OCI-LY1 (cell line): ENCODE data around the gene HIGD2A.
A peak's percentile ranks its signal among the peaks of the same experiment; 100 is the strongest.

Experiments used
- H2AFZ ChIP-seq: fragments of 200-600 bp; sonication (generic), shearing (Covaris generic); 2 replicates; pipeline ENCODE4 v1.6.0; 2014; ENCODE audit warnings: antibody characterized with exemption, mild to moderate bottlenecking, low read length
- H3F3A ChIP-seq: fragments of 200-600 bp; sonication (generic), shearing (Covaris generic); 2 replicates; pipeline ENCODE4 v1.6.0; 2014; ENCODE audit warnings: mild to moderate bottlenecking, antibody characterized with exemption, low read length, moderate library complexity; ENCODE audit not compliant: insufficient read depth
- H3K27ac ChIP-seq: fragments of 200-600 bp; sonication (generic); 2 replicates; pipeline ENCODE4 v1.5.1; 2014; ENCODE audit warnings: low read length, mixed run types, mild to moderate bottlenecking, low read depth; ENCODE audit not compliant: poor library complexity, severe bottlenecking
- H3K27me3 ChIP-seq: fragments of 200-600 bp; sonication (generic); 2 replicates; pipeline ENCODE4 v1.6.0; 2014; ENCODE audit warnings: antibody characterized with exemption, mild to moderate bottlenecking, low read length, moderate library complexity; ENCODE audit not compliant: insufficient read depth
- H3K36me3 ChIP-seq: fragments of 200-600 bp; sonication (generic); 2 replicates; pipeline ENCODE4 v1.6.1; 2014; ENCODE audit warnings: mild to moderate bottlenecking, antibody characterized with exemption, low read length, moderate library complexity, mixed read lengths; ENCODE audit not compliant: insufficient read depth
- H3K4me1 ChIP-seq: fragments of 200-600 bp; sonication (generic); 2 replicates; pipeline ENCODE4 v1.5.1; 2014; ENCODE audit warnings: mild to moderate bottlenecking, low read length, moderate library complexity; ENCODE audit not compliant: insufficient read depth, severe bottlenecking
- H3K4me2 ChIP-seq: fragments of 200-600 bp; sonication (generic), shearing (Covaris generic); 2 replicates; pipeline ENCODE4 v1.6.1; 2014; ENCODE audit warnings: low read length
- H3K4me3 ChIP-seq: fragments of 200-600 bp; sonication (generic); 2 replicates; pipeline ENCODE4 v1.5.1; 2014; ENCODE audit warnings: low read length, low read depth, mild to moderate bottlenecking, mixed read lengths; ENCODE audit not compliant: poor library complexity, severe bottlenecking
- H3K79me2 ChIP-seq: fragments of 200-600 bp; shearing (Covaris generic); 2 replicates; pipeline ENCODE4 v1.6.1; 2016; ENCODE audit warnings: mixed run types, low read length, mixed read lengths; ENCODE audit not compliant: insufficient read depth
- H3K9ac ChIP-seq: fragments of 200-600 bp; sonication (generic), shearing (Covaris generic); 2 replicates; pipeline ENCODE4 v1.6.1; 2014; ENCODE audit warnings: mild to moderate bottlenecking, low read length, mixed read lengths
- H3K9me2 ChIP-seq: fragments of 200-600 bp; sonication (generic), shearing (Covaris generic); 2 replicates; pipeline ENCODE4 v1.6.1; 2014; ENCODE audit warnings: low read depth, mild to moderate bottlenecking, low read length, mixed read lengths
- H3K9me3 ChIP-seq: fragments of 200-600 bp; shearing (Covaris generic); 2 replicates; pipeline ENCODE4 v1.6.1; 2014; ENCODE audit warnings: low read length, mixed read lengths
- H4K20me1 ChIP-seq: fragments of 200-600 bp; sonication (generic), shearing (Covaris generic); 2 replicates; pipeline ENCODE4 v1.6.0; 2016; ENCODE audit warnings: mild to moderate bottlenecking, low read length; ENCODE audit not compliant: insufficient read depth
- CTCF ChIP-seq: fragments of 200-600 bp; sonication (generic), shearing (Covaris generic); IDR thresholded peaks from 2 replicates; pipeline ENCODE4 v1.5.1; 2017; ENCODE audit warnings: mild to moderate bottlenecking, antibody characterized with exemption, low read length, moderate library complexity, mixed read lengths
- EZH2 ChIP-seq: fragments of 200-600 bp; sonication (generic), shearing (Covaris generic); IDR thresholded peaks from 2 replicates; pipeline ENCODE4 v1.8.0; 2017; ENCODE audit warnings: borderline replicate concordance, mixed run types, mild to moderate bottlenecking, antibody characterized with exemption, low read length, moderate library complexity, mixed read lengths

HIGD2A gene

GRCh38 chr5:176361437-176362232, 26.9 kb upstream of the HIGD2A start, which contains the start of gene KIAA1191:
KIAA1191 (minus strand) TSS chr5:176361764; CDS start chr5:176359508, 2,256 bp downstream.
- Histone ChIP-seq H3F3A (no peaks in the 10 kb centered on the region), H3K9me2 (no peaks in the 10 kb centered on the region), H3K79me2 (peaks cover 8% of the 10 kb centered on the region; the same call in 1 of the 2 replicates), H4K20me1 (no peaks in the 10 kb centered on the region), H3K4me2 (peak within 1 kb of the TSS; percentile 94), H3K9me3 (no peaks in the 10 kb centered on the region), H3K27me3 (no peaks in the 10 kb centered on the region), H3K27ac (peak within 1 kb of the TSS; percentile 13), H3K36me3 (peaks cover 24% of the 10 kb centered on the region), H2AFZ (0 out of 2 replicates have a peak within 1 kb of the TSS, but pooled peaks have one; percentile 5), H3K4me1 (peaks cover 15% of the 10 kb centered on the region), H3K9ac (peak within 1 kb of the TSS; percentile 84), H3K4me3 (peak within 1 kb of the TSS; percentile 86)
- no peak for TF ChIP-seq EZH2
- TF ChIP-seq CTCF, result peak; percentile 32; the same call in 1 of the 2 replicates

- no peaks in the 10 kb centered on the region for H4K20me1 ChIP-seq
- H3K9me3 ChIP-seq, result no peaks in the 10 kb centered on the region
- H3F3A ChIP-seq, result no peaks in the 10 kb centered on the region
- H3K36me3 ChIP-seq, result peaks cover 21% of the 10 kb centered on the region
- TF ChIP-seq EZH2 (no peak), CTCF (no peak)
- H3K27ac ChIP-seq, result no peak overlapping the region
- H3K9me2 ChIP-seq, result no peaks in the 10 kb centered on the region
- H3K79me2 ChIP-seq, result peaks cover 8% of the 10 kb centered on the region; the same call in 1 of the 2 replicates
- H3K4me1 ChIP-seq, result peaks cover 15% of the 10 kb centered on the region
- 0 out of 2 replicates have a peak overlapping the region, but pooled peaks have one; percentile 5 for H2AFZ ChIP-seq
- H3K9ac ChIP-seq, result peak overlapping the region; percentile 84
- peak overlapping the region; percentile 86 for H3K4me3 ChIP-seq
- H3K4me2 ChIP-seq, result peak overlapping the region; percentile 94
- H3K27me3 ChIP-seq, result no peaks in the 10 kb centered on the region
These were observed 26.4 kb upstream of the HIGD2A start for GRCh38 chr5:176362233-176362490.

GRCh38 chr5:176364765-176365350, 23.7 kb upstream of the HIGD2A start:
- peaks cover under 1% of the 10 kb centered on the region; the same call in 1 of the 2 replicates for H3K36me3 ChIP-seq
- H3K4me1 ChIP-seq, result peaks cover 15% of the 10 kb centered on the region
- no peaks in the 10 kb centered on the region for H3K27me3 ChIP-seq
- peak overlapping the region; percentile 63 for H3K4me3 ChIP-seq
- no peaks in the 10 kb centered on the region for H3K9me2 ChIP-seq
- H3K79me2 ChIP-seq, result peaks cover 8% of the 10 kb centered on the region; the same call in 1 of the 2 replicates
- no peaks in the 10 kb centered on the region for H4K20me1 ChIP-seq
- H3K9me3 ChIP-seq, result no peaks in the 10 kb centered on the region
- H2AFZ ChIP-seq, result peak overlapping the region; percentile 89; the same call in 1 of the 2 replicates
- peak overlapping the region; percentile 90 for H3K4me2 ChIP-seq
- peak overlapping the region; percentile 68 for H3K9ac ChIP-seq
- no peak for TF ChIP-seq EZH2
- no peak for TF ChIP-seq CTCF
- H3K27ac ChIP-seq, result no peak overlapping the region
- H3F3A ChIP-seq, result no peaks in the 10 kb centered on the region
